Erythroblast (primary cell): Measurements from ENCODE around the gene PDXP.

Experiments used
- GATA1 ChIP-seq: IDR thresholded peaks from 2 replicates; pipeline ENCODE4 v1.6.1; 2011; ENCODE audit warnings: low read depth, mild to moderate bottlenecking, control low read depth, low read length, moderate library complexity
- POLR2A ChIP-seq: IDR thresholded peaks from 2 replicates; pipeline ENCODE4 v1.6.1; 2011; ENCODE audit warnings: mild to moderate bottlenecking, low read length

- TF ChIP-seq POLR2A (no peak), GATA1 (no peak)
Observed at GRCh38 chr22:37617431-37617830, 41.1 kb upstream of the PDXP start.
